GM21447 (cell line): ENCODE results near the gene CDX2.
"Not testable (repeated sequence)": the region's sequence is repeated elsewhere in the genome, so short reads cannot be mapped to it uniquely, and the experiment has no call there.

ENCODE experiments used
- ATAC-seq: cut with Tn5 transposase; IDR thresholded peaks from one replicate; pipeline ENCODE4 v1.9.1; 2021; ENCODE audit not compliant: unreplicated experiment

Gene CDX2

DNA sequence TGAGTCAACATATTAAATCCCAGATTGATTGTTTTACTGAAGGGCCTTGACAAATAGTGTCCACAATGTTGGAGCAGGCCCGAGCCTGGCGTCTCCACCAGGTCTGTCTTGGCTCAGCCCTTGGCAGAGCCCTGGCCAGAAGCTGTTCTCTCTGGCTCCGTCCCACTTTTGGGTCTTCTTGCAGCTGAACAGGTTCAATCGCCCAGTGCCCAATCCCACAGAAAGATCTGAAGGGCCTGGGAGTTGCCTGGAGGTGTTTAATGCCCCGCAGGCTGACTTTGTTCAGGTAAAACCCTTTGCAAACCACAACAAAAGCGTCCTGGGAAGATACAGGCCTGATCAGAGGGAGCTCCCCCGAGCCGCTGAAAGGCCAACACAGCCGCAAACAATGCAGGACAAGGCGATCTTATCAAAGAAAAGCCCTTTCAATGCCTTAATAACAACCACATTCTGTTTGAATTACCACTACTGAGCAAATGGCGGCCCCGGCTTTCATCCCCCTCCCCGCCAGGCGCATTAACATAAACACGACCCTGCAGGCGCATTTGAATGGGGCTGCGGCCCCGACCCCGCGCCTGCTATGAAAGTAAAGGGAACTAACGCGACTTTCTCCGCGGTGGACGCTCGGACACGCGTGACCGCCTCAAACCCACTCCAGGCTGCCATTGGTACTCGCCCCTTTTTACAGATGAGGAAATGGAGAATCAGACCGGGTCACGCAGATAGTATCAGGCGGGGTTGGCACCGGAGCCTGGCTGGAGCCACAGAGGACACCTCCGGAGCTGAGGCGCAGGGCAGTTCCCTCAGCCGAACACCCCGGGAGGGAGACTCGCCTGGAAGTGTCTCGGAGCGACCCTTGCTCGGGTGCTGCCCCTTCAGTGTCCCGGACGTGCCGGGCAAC, 3.1 kb downstream of the CDX2 start:
- ATAC-seq, result no peak

DNA sequence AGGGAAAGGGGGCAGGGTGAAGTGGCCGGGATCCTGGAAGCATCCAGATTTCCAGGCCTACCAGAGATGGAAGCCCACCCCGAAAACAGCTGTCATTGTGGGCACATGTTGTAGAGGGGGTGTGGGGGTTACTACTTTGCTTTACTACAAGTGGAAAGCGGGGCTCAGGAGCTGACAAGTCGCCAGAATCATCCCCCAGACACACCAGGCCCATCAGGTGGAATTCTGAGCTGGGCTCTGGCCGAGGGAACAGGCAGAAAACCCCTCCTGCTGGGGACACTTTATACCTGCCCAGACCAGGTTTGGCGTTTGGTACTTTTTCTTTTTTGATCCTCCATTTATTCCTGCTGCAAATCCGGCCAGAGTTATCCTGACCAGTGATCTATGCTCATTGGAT, 3.8 kb downstream of the CDX2 start:
- no peak for ATAC-seq

- ATAC-seq, result no peak
Measured at GRCh38 chr13:27964741-27965323, 4.3 kb downstream of the CDX2 start.

DNA sequence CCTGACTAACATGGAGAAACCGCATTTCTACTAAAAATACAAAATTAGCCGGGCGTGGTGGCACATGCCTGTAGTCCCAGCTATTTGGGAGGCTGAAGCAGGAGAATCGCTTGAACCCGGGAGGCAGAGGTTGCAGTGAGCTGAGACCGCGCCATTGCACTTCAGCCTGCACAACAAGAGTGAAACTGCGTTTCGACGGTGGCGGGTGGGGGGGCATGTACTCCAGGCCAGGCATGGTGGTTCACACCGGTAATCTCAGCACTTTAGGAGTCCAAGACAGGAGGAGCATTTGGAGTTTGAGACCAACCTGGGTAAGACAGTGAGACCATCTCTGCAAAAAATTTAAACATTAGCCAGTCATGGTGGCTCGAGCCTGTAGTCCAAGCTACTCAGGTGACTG, 4.9 kb downstream of the CDX2 start:
- ATAC-seq, result not testable (repeated sequence)

DNA sequence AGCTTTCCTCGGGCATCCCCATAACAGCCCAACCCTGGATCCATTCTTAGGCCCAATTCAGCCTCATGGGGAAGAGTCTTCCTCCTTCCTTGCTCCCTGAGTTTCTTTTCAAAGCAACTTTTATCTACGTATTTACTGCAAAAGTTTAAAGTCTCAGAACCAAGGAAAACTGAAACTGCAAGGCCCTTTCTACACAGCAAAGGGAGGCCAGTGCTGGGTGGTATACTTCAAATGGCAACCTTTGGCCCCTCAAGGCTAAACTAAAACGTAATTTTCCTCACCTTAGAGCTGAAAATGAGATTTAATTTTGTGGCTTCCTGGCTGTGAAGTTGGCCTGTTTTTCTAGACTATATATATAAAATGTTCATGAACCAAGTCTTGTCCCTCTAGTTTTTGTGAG, 5.6 kb downstream of the CDX2 start:
- no peak for ATAC-seq

GRCh38 chr13:27962982-27963381, 6.1 kb downstream of the CDX2 start:
- ATAC-seq, result no peak

- no peak for ATAC-seq
Measured at GRCh38 chr13:27962128-27962841, 6.8 kb downstream of the CDX2 start.

GRCh38 chr13:27961227-27962085, 7.7 kb downstream of the CDX2 start:
- ATAC-seq, result no peak

DNA sequence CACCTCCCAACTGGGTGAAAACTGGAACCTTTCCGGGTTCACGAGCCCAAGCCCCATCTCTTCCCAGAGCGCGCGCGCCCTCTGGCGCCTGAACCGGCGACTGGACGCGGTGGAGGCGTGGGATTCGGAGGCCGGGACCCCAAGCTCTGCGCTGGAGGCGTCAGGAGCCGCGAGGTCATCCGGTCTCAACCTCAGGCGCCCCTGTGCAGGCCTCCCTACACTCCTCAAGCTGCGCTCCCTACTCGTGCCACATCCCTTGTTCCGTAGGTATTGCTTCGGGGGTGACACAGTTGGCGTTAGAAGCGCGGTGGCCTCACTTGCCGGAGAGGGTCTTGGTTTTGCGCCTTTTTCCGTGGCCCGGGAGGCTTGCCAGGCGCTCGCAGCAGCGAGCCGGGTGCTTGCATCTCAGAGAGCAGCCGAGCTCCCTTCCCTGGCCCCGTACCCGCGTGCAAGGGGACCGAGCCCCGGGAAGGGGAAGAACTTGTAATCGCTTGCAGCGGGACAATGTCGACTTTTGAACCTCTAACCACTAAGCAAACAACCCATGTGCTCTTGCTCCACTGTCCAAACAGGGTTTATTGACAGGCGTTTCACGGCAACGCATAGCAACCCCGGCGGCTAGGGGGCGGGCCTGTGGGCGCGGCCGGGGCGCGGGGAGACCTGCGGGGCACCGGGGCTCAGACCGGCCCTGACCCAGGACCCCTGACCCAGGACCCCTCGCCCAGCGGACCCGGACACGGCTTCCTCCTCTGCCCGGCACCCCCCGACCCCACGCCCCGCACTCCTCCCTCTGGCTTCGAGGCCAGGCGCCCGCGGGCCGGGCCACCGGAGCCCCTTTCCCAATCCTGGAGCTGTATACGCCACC, 8.5 kb downstream of the CDX2 start:
- no peak for ATAC-seq

DNA sequence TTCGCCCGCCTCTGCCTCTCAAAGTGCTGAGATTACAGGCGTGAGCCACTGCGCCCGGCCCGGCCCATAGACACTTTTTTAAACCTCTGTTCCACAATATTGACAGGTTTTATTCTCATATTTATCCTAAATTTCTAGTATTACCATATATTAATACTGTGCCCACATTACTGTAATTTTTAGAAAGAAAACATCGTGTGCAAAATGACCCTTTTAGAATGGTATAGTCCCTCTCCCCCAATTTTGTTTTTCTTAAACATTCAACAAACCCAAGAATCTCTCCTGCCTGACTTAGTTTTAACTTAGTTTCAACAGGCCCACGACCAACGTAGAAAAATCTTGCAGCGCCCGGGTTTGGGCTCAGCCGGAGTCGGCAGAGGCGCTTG, 9.1 kb downstream of the CDX2 start:
- ATAC-seq, result no peak

DNA sequence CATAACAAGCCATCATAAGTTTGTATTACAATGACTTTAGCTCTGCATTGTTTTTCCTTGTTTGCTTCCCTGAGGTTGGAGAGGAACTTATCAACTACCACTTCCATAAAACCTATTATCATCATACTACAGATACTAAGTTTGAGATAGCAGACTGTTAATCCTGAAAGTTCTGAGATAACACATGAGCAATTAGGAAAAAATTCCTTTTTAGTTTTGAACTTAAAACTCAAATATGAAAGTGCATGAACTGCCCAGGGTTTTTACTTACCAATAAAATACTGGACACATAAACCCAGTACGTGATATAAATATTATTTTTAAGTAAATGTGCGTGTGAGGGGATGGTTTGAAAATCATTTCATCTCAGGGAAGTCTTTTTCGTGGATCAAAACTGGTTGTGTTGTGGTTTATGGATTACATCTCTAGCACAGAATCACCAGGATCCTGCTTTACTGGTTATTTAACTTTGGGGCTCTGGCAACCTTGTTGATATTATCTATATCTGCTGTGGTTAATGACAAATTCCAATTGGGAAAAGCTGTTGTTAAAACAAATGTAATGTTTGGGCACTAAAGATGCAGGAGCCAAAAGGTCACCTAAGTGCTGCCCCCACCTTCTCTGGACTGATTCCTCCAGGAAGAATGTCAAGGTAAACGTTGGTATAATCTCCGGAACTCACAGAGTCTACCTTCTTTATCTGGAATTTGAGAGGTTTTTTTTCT, 12.4 kb downstream of the CDX2 start:
- ATAC-seq, result no peak

DNA sequence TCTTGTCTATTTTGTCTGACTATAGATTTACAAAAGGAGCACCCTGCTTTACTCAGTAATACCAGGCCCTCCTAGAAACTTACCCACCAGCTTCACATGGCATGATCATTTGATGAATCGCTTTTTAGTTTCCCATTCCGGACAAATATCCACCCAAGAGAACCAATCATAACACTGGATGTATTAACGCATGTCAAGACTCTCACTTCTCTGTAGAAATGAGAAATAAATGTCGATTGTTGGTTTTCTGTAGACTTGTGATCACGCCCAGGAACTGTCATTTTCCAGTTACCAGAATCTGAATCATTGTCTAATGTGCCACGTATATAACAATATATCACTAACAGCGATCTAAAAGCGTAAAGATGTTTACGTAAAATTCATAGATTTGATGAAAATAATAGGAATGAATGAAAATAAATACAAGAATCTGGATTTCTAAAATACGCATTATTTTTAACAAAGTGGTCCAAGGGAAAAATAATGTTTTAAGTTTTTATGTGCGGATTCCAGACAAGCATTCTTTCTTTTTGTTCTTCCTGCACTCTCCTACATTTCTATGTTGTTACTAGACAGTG, 14.0 kb downstream of the CDX2 start:
- no peak for ATAC-seq

- peak; percentile 32 for ATAC-seq
Measured at GRCh38 chr13:27954406-27954851, 14.7 kb downstream of the CDX2 start.

DNA sequence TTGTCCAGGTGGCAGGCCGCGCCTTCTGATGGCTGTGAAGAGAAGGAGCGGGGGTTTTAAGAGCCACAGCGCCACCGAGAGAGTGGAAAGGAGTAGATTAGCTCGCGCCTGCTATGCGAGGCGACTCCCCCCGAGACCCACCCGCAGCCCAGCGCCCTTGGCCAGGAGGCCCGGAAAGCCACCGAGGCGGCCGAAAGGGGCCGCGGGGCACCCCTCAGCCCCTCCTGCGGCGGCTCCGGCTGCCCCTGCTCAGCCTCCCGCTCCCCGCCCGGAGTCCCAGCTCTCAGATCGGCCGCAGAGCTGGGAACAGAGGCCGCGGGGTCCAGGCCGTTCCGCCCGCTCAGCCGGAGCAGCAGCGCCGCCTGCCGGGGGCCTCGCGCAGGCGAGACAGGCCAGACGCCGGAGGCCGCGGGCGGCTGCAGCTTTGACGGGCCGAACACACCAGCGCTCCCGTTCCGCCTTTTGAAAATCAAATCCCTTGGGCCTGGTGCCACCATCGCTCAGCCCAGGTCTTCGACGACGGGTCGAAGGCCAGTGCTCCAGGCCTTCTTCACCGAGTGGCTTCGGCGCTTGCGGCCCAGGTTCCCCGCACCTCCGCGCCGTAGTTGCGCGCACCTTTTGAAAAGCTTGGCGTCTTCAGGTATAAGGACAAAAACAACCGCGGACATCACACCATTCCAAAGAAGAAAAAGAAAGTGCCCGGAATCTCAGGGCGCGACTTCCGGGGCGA, 15.3 kb downstream of the CDX2 start:
- ATAC-seq, result peak; percentile 78

DNA sequence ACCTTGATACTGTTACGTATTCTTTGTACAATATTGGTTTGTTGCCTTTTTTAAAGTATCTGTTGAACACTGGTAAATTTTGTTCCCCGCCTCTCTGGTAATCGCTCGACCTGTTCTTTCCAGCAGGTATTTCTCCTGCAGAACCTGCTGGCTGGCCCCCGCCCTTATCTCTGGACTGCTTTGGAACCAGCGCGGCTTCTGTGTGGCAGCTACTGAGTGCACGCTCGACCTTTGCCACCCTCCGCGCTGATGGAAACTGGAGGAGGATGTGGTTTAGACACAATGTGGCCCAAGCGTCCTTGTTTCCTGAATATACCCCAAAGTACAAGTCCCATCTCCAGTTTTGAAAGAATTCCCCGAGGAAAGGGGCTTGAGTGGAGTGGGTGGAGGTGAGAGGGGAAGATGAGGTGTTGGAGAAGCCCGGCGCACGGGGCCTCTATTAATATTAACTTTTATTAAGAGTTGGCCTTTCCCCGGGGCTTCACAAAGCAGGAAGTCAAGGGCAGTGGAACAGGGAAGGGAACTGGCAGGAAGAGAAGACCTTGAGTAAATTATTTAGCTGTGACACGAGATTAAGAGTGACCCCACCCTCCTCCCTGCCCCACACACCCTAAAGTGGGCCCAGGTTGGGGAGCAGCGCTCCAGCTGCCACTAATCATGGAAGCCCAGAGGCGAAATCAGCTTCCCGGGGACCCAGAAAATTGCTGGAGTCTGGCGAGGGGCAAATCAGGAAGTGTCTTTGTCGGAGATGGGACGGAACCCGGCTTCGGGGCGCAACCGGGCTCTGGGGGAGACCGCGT, 16.0 kb downstream of the CDX2 start:
- ATAC-seq, result peak; percentile 30

DNA sequence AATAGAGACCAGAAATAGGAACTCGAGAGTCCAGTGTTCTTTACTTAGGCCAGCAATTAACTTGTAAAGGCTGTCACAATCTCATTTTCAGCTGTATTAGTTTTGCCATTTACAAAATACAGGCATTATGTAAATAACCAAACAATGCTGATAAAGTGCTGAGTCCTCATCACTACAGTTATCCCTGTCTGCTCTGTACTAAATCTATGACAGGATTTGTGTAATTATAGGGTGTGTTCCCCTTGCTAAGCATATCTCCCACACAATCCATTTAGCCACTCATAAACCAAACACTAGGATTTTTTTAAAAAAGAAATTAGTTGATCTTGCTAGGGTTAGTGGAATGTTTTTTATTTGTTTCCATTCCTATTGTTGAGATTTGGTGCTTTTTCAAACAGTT, 26.1 kb downstream of the CDX2 start:
- no peak for ATAC-seq

DNA sequence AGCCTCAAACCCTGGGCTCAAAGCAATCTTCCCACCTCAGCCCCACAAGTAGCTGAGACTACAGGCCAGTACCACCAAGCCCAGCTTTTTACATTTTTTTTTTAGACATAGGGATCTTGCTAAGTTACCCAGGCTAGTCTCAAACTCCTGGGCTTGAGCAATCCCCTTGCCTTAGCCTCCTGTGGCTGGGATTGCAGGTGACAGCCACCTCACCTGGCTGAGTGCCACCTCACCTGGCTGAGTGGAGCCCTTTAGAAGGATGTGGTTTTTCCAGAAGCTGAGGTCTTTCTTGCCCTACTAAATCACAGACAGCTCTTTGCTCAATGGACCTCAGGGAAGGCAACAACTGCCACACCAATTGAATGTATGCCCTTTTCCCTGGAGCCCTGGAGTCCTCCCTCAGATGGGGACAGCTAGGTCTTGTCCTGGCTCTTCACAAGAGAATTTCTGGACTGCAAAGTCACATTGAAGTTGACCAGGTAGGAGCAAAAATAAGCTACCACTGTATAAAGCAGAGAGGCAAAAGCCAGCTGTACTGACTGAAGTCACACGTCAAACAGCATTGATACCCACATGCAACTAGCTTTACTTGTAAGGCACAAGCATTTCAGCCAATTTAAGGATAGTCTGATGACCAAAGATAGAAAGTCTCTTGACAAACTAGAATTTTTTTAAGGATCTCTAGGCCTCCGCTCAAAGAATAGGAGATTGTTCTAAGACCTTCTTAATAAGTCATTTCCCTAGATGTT, 35.4 kb downstream of the CDX2 start:
- no peak for ATAC-seq
